ENCODE measurements around the gene APBB3.

APBB3 gene

GRCh38 chr5:140574165-140574564 is 9.8 kb upstream of the APBB3 start:
- TF ChIP-seq Cebpa-rat (IDR thresholded peaks at IDR 0.05), result no peak
- no peak overlapping the region for H3K4me3 ChIP-seq
- H3K27me3 ChIP-seq, result no peaks in the 10 kb centered on the region
- peak overlapping the region in 3 of 11 experiments; percentile 64 to 90 (median 80); a peak in 6 of 22 replicates for H3K4me2 ChIP-seq
- H3K9me3 ChIP-seq (replicated peaks in 1 of 11), result no peaks in the 10 kb centered on the region
- no peaks in the 10 kb centered on the region for H4K20me1 ChIP-seq
- H3K4me1 ChIP-seq, result peaks cover 10 to 100% (median 25%) of the 10 kb centered on the region in 10 experiments
- H3K9ac ChIP-seq, result peak overlapping the region in 2 of 11 experiments; percentile 57 to 60; a peak in 1 of 22 replicates
- peak overlapping the region in 3 of 11 experiments; percentile 17 to 76 (median 31); a peak in 4 of 22 replicates for H3K27ac ChIP-seq
- peaks cover 0 to 71% (median 0%) of the 10 kb centered on the region in 11 experiments; a peak in 6 of 22 replicates for H3K36me3 ChIP-seq

- no peak overlapping the region for H3K4me3 ChIP-seq
- H3K4me2 ChIP-seq, result peak overlapping the region in 3 of 11 experiments; percentile 64 to 90 (median 80); a peak in 6 of 22 replicates
- H3K27ac ChIP-seq, result peak overlapping the region in 3 of 11 experiments; percentile 17 to 76 (median 31); a peak in 2 of 22 replicates
- H3K9ac ChIP-seq, result peak overlapping the region in 1 of 11 experiments; percentile 57; a peak in 1 of 22 replicates
- TF ChIP-seq Cebpa-rat (IDR thresholded peaks at IDR 0.05), result no peak
- H3K9me3 ChIP-seq (replicated peaks in 1 of 11), result no peaks in the 10 kb centered on the region
- peaks cover 0 to 66% (median 0%) of the 10 kb centered on the region in 11 experiments; a peak in 6 of 22 replicates for H3K36me3 ChIP-seq
- no peaks in the 10 kb centered on the region for H3K27me3 ChIP-seq
- no peaks in the 10 kb centered on the region for H4K20me1 ChIP-seq
- peaks cover 15 to 100% (median 30%) of the 10 kb centered on the region in 10 experiments for H3K4me1 ChIP-seq
Measured at GRCh38 chr5:140573683-140574082, 9.3 kb upstream of the APBB3 start.

- peak overlapping the region in 1 of 11 experiments; percentile 69; a peak in 1 of 22 replicates for H3K9ac ChIP-seq
- TF ChIP-seq Cebpa-rat (IDR thresholded peaks at IDR 0.05), result no peak
- H3K4me3 ChIP-seq, result no peak overlapping the region
- no peaks in the 10 kb centered on the region for H4K20me1 ChIP-seq
- H3K27ac ChIP-seq, result peak overlapping the region in 2 of 11 experiments; percentile 23 to 27; a peak in 2 of 22 replicates
- H3K9me3 ChIP-seq (replicated peaks in 1 of 11), result no peaks in the 10 kb centered on the region; a peak in 1 of 22 replicates
- H3K27me3 ChIP-seq, result peaks cover 6 to 12% (median 9%) of the 10 kb centered on the region in 11 experiments; a peak in 20 of 22 replicates
- peak overlapping the region in 2 of 11 experiments; percentile 89 to 97; a peak in 4 of 22 replicates for H3K4me2 ChIP-seq
- H3K4me1 ChIP-seq, result peaks cover 20 to 100% (median 42%) of the 10 kb centered on the region in 10 experiments
- H3K36me3 ChIP-seq, result peaks cover 6 to 72% (median 21%) of the 10 kb centered on the region in 11 experiments; a peak in 20 of 22 replicates
Measured at GRCh38 chr5:140571105-140571504, 6.7 kb upstream of the APBB3 start.

GRCh38 chr5:140570488-140570887 is 6.1 kb upstream of the APBB3 start:
- peaks cover 25 to 100% (median 46%) of the 10 kb centered on the region in 10 experiments for H3K4me1 ChIP-seq
- H3K27ac ChIP-seq, result peak overlapping the region in 6 of 11 experiments; percentile 23 to 81 (median 70); a peak in 3 of 22 replicates
- no peaks in the 10 kb centered on the region for H4K20me1 ChIP-seq
- peak overlapping the region in 2 of 11 experiments; percentile 38 to 69; a peak in 2 of 22 replicates for H3K9ac ChIP-seq
- peaks cover 6 to 66% (median 23%) of the 10 kb centered on the region in 11 experiments; a peak in 20 of 22 replicates for H3K36me3 ChIP-seq
- no peak overlapping the region for H3K4me3 ChIP-seq
- H3K4me2 ChIP-seq, result peak overlapping the region in 4 of 11 experiments; percentile 72 to 98 (median 93); a peak in 8 of 22 replicates
- H3K9me3 ChIP-seq (replicated peaks in 1 of 11), result peaks cover 0 to 4% (median 0%) of the 10 kb centered on the region in 11 experiments; a peak in 3 of 22 replicates
- peaks cover 12 to 18% (median 15%) of the 10 kb centered on the region in 11 experiments for H3K27me3 ChIP-seq
- no peak for TF ChIP-seq Cebpa-rat (IDR thresholded peaks at IDR 0.05)

- no peaks in the 10 kb centered on the region for H4K20me1 ChIP-seq
- peaks cover 0 to 8% (median 1%) of the 10 kb centered on the region in 11 experiments; a peak in 14 of 22 replicates for H3K9me3 ChIP-seq (replicated peaks in 1 of 11)
- TF ChIP-seq Cebpa-rat (IDR thresholded peaks at IDR 0.05), result no peak
- no peak overlapping the region for H3K4me3 ChIP-seq
- H3K4me1 ChIP-seq, result peaks cover 28 to 100% (median 48%) of the 10 kb centered on the region in 10 experiments
- H3K36me3 ChIP-seq, result peaks cover 6 to 62% (median 23%) of the 10 kb centered on the region in 11 experiments; a peak in 20 of 22 replicates
- peaks cover 17 to 23% (median 19%) of the 10 kb centered on the region in 11 experiments for H3K27me3 ChIP-seq
- H3K9ac ChIP-seq, result peak overlapping the region in 7 of 11 experiments; percentile 43 to 73 (median 65); a peak in 7 of 22 replicates
- peak overlapping the region in 10 of 11 experiments; percentile 50 to 81 (median 70); a peak in 17 of 22 replicates for H3K27ac ChIP-seq
- peak overlapping the region; percentile 62 to 98 (median 73) for H3K4me2 ChIP-seq
Measured at GRCh38 chr5:140570058-140570457, 5.7 kb upstream of the APBB3 start.

GRCh38 chr5:140569197-140569596 is 4.8 kb upstream of the APBB3 start:
- Histone ChIP-seq H3K4me2 (peak overlapping the region; percentile 62 to 98 (median 73)), H3K9me3 (replicated peaks in 1 of 11) (peaks cover 5 to 17% (median 10%) of the 10 kb centered on the region in 11 experiments; a peak in 21 of 22 replicates), H3K27me3 (peaks cover 25 to 31% (median 28%) of the 10 kb centered on the region in 11 experiments), H3K4me3 (peak overlapping the region in 2 of 10 experiments; percentile 2 to 24; a peak in 3 of 20 replicates), H4K20me1 (no peaks in the 10 kb centered on the region), H3K4me1 (peaks cover 28 to 94% (median 48%) of the 10 kb centered on the region in 10 experiments), H3K27ac (peak overlapping the region; percentile 32 to 81 (median 69); a peak in 21 of 22 replicates), H3K9ac (peak overlapping the region; percentile 43 to 73 (median 60)), H3K36me3 (peaks cover 6 to 57% (median 23%) of the 10 kb centered on the region in 11 experiments; a peak in 20 of 22 replicates)
- TF ChIP-seq Cebpa-rat (IDR thresholded peaks at IDR 0.05), result no peak

GRCh38 chr5:140568443-140569063 is 4.2 kb upstream of the APBB3 start:
- H3K9ac ChIP-seq, result peak overlapping the region; percentile 16 to 73 (median 58); a peak in 20 of 22 replicates
- peak overlapping the region in 2 of 10 experiments; percentile 2 to 24; a peak in 2 of 20 replicates for H3K4me3 ChIP-seq
- H3K4me1 ChIP-seq, result peaks cover 28 to 90% (median 54%) of the 10 kb centered on the region in 10 experiments
- peaks cover 7 to 23% (median 16%) of the 10 kb centered on the region in 11 experiments; a peak in 21 of 22 replicates for H3K9me3 ChIP-seq (replicated peaks in 1 of 11)
- peak overlapping the region; percentile 32 to 81 (median 69); a peak in 21 of 22 replicates for H3K27ac ChIP-seq
- H4K20me1 ChIP-seq, result no peaks in the 10 kb centered on the region
- H3K4me2 ChIP-seq, result peak overlapping the region; percentile 62 to 98 (median 73)
- H3K36me3 ChIP-seq, result peaks cover 6 to 51% (median 23%) of the 10 kb centered on the region in 11 experiments; a peak in 20 of 22 replicates
- peaks cover 32 to 38% (median 34%) of the 10 kb centered on the region in 11 experiments for H3K27me3 ChIP-seq
- no peak for TF ChIP-seq Cebpa-rat (IDR thresholded peaks at IDR 0.05)

GRCh38 chr5:140567871-140568270 is 3.5 kb upstream of the APBB3 start:
- H3K4me2 ChIP-seq, result peak overlapping the region in 9 of 11 experiments; percentile 62 to 98 (median 74); a peak in 12 of 22 replicates
- TF ChIP-seq Cebpa-rat (IDR thresholded peaks at IDR 0.05), result no peak
- peak overlapping the region in 1 of 11 experiments; percentile 33; a peak in 1 of 22 replicates for H3K9ac ChIP-seq
- peaks cover 6 to 44% (median 23%) of the 10 kb centered on the region in 11 experiments; a peak in 20 of 22 replicates for H3K36me3 ChIP-seq
- H3K27me3 ChIP-seq, result peaks cover 35 to 44% (median 41%) of the 10 kb centered on the region in 11 experiments
- peak overlapping the region in 5 of 11 experiments; percentile 4 to 81 (median 70); a peak in 7 of 22 replicates for H3K27ac ChIP-seq
- peaks cover 28 to 89% (median 57%) of the 10 kb centered on the region in 10 experiments for H3K4me1 ChIP-seq
- no peak overlapping the region for H3K4me3 ChIP-seq
- H4K20me1 ChIP-seq, result no peaks in the 10 kb centered on the region
- H3K9me3 ChIP-seq (replicated peaks in 1 of 11), result peaks cover 7 to 27% (median 19%) of the 10 kb centered on the region in 11 experiments; a peak in 21 of 22 replicates
